ENCODE measurements around the gene CKB.

- TF ChIP-seq EZH2 (IDR thresholded peaks at IDR 0.05; ENCODE audit: borderline replicate concordance, insufficient read depth, low read depth, low read length, poor library complexity, severe bottlenecking) (no peak), CTCF (IDR thresholded peaks at IDR 0.05) (no peak)
Measured at GRCh38 chr14:103552011-103552845, 29.6 kb upstream of the CKB start.
